Type B pancreatic cell (in vitro differentiated cells): ENCODE measurements around the gene LPGAT1. TPM values are rescaled to one million over a fixed set of nuclear protein-coding genes. Genes with fewer than 3 reads are reported as not detected.

ENCODE experiments used
- DNase-seq: peaks from one replicate; pipeline ENCODE4 v3.0.0; 2021; ENCODE audit warnings: mixed read lengths; ENCODE audit not compliant: unreplicated experiment; ENCODE audit errors: extremely low spot score
- H3K27ac Mint-ChIP-seq: 2 replicates; pipeline ENCODE4 v1.8.0; 2021; ENCODE audit warnings: mild to moderate bottlenecking, mixed read lengths
- H3K27me3 Mint-ChIP-seq: 2 replicates; pipeline ENCODE4 v1.8.0; 2021; ENCODE audit warnings: mixed read lengths
- H3K36me3 Mint-ChIP-seq: 2 replicates; pipeline ENCODE4 v1.8.0; 2021; ENCODE audit warnings: mixed read lengths
- H3K4me1 Mint-ChIP-seq: one replicate; pipeline ENCODE4 v1.8.0; 2021; ENCODE audit warnings: mixed read lengths; ENCODE audit not compliant: unreplicated experiment
- H3K4me3 Mint-ChIP-seq: 2 replicates; pipeline ENCODE4 v1.8.0; 2021; ENCODE audit warnings: mild to moderate bottlenecking, mixed read lengths
- H3K9me3 Mint-ChIP-seq: 2 replicates; pipeline ENCODE4 v1.8.0; 2021; ENCODE audit warnings: mixed read lengths
- CTCF ChIP-seq: fragments of 200-600 bp; sonication (generic); conservative IDR thresholded peaks from 2 replicates; pipeline ENCODE4 v1.5.0; 2021; ENCODE audit warnings: antibody characterized with exemption, mild to moderate bottlenecking
- total RNA-seq: library from RNA; stranded (reverse); gene quantifications from 2 replicates; pipeline ENCODE4 v1.2.1, GENCODE V29; 2021; ENCODE audit warnings: low replicate concordance

Gene LPGAT1
- total RNA-seq, 1 donor from 2014 or later: 31.3 TPM

- no peak overlapping the region for H3K4me3 Mint-ChIP-seq
- H3K36me3 Mint-ChIP-seq: no peaks in the 10 kb centered on the region
- peaks cover 5% of the 10 kb centered on the region for H3K9me3 Mint-ChIP-seq
- H3K27me3 Mint-ChIP-seq: no peaks in the 10 kb centered on the region
- no peak overlapping the region for H3K27ac Mint-ChIP-seq
- DNase-seq: no peak
- peaks cover 5% of the 10 kb centered on the region for H3K4me1 Mint-ChIP-seq
- TF ChIP-seq CTCF: no peak
These were observed 116.4 kb downstream of the LPGAT1 start for GRCh38 chr1:211714154-211714553.

- no peak for DNase-seq
- no peak for TF ChIP-seq CTCF
- Mint-ChIP-seq H3K4me3 (no peak overlapping the region), H3K27me3 (no peaks in the 10 kb centered on the region), H3K36me3 (no peaks in the 10 kb centered on the region), H3K27ac (no peak overlapping the region), H3K9me3 (peaks cover 5% of the 10 kb centered on the region), H3K4me1 (peaks cover 5% of the 10 kb centered on the region)
These were observed 117.3 kb downstream of the LPGAT1 start for GRCh38 chr1:211713231-211713630.

GRCh38 chr1:211711315-211711705, 119.3 kb downstream of the LPGAT1 start:
- H3K27me3 Mint-ChIP-seq: no peaks in the 10 kb centered on the region
- no peaks in the 10 kb centered on the region for H3K9me3 Mint-ChIP-seq
- H3K36me3 Mint-ChIP-seq: no peaks in the 10 kb centered on the region
- DNase-seq: no peak
- H3K27ac Mint-ChIP-seq: no peak overlapping the region
- peaks cover 5% of the 10 kb centered on the region for H3K4me1 Mint-ChIP-seq
- no peak for TF ChIP-seq CTCF
- H3K4me3 Mint-ChIP-seq: no peak overlapping the region

- no peak overlapping the region for H3K4me3 Mint-ChIP-seq
- no peaks in the 10 kb centered on the region for H3K27me3 Mint-ChIP-seq
- H3K4me1 Mint-ChIP-seq: peaks cover 2% of the 10 kb centered on the region
- no peaks in the 10 kb centered on the region for H3K36me3 Mint-ChIP-seq
- no peak for DNase-seq
- no peaks in the 10 kb centered on the region for H3K9me3 Mint-ChIP-seq
- no peak for TF ChIP-seq CTCF
- H3K27ac Mint-ChIP-seq: no peak overlapping the region
These were observed 119.8 kb downstream of the LPGAT1 start for GRCh38 chr1:211710566-211711314.

GRCh38 chr1:211708926-211709325, 121.6 kb downstream of the LPGAT1 start:
- H3K4me1 Mint-ChIP-seq: no peaks in the 10 kb centered on the region
- DNase-seq: no peak
- H3K27ac Mint-ChIP-seq: no peak overlapping the region
- H3K27me3 Mint-ChIP-seq: no peaks in the 10 kb centered on the region
- H3K36me3 Mint-ChIP-seq: no peaks in the 10 kb centered on the region
- TF ChIP-seq CTCF: no peak
- H3K4me3 Mint-ChIP-seq: no peak overlapping the region
- H3K9me3 Mint-ChIP-seq: no peaks in the 10 kb centered on the region
